ENCODE results near the gene RER1. TPM values are rescaled to one million over a fixed set of nuclear protein-coding genes. Genes with fewer than 3 reads are reported as not detected.
A peak's percentile ranks its signal among the peaks of the same experiment; 100 is the strongest.
"Not testable (repeated sequence)": the region's sequence is repeated elsewhere in the genome, so short reads cannot be mapped to it uniquely, and the experiment has no call there.

Gene RER1
- total RNA-seq, 1 donor from 2014 or later = 133 TPM

- TF ChIP-seq, protein P1, sequence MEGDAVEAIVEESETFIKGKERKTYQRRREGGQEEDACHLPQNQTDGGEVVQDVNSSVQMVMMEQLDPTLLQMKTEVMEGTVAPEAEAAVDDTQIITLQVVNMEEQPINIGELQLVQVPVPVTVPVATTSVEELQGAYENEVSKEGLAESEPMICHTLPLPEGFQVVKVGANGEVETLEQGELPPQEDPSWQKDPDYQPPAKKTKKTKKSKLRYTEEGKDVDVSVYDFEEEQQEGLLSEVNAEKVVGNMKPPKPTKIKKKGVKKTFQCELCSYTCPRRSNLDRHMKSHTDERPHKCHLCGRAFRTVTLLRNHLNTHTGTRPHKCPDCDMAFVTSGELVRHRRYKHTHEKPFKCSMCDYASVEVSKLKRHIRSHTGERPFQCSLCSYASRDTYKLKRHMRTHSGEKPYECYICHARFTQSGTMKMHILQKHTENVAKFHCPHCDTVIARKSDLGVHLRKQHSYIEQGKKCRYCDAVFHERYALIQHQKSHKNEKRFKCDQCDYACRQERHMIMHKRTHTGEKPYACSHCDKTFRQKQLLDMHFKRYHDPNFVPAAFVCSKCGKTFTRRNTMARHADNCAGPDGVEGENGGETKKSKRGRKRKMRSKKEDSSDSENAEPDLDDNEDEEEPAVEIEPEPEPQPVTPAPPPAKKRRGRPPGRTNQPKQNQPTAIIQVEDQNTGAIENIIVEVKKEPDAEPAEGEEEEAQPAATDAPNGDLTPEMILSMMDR (IDR thresholded peaks at IDR 0.05) = no peak
- Histone ChIP-seq H3K4me3 (no peak overlapping the region), H3K9me3 (no peaks in the 10 kb centered on the region), H3K4me1 (no peaks in the 10 kb centered on the region), H3K36me3 (no peaks in the 10 kb centered on the region), H3K27me3 (ENCODE audit: low read depth) (peaks cover 32% of the 10 kb centered on the region), H3K27ac (no peak overlapping the region)
- ATAC-seq (no peak), DNase-seq (no peak)
- intact Hi-C loops (cut with DNase I) = no loop called here
These were observed 46.4 kb downstream of the RER1 start for GRCh38 chr1:2438038-2438437.

DNA sequence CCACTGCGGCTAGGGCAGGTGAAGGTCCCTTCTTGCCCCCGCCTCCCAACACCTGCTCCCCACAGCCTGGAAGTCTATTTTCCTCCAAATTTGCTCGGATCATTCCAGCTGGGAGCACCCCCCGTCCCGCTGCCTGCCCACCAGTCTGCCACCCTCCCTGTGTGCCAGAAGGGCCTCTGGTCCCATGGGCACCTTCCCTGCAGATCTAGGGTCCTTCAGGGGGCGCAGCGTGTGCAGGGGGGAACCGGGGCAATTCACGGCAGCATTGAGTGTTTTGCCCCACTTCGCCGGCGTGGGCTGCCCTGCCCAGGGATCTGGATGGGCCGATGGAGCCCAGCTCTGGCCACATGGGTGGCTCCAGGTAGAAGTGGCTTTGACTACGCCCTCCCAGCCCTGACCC is 47.0 kb downstream of the RER1 start:
- H3K4me3 ChIP-seq = no peak overlapping the region
- no peaks in the 10 kb centered on the region for H3K9me3 ChIP-seq
- ATAC-seq = no peak
- intact Hi-C loops (cut with DNase I) = no loop called here
- TF ChIP-seq, protein P1 (IDR thresholded peaks at IDR 0.05) = no peak
- no peak for DNase-seq
- peaks cover 33% of the 10 kb centered on the region for H3K27me3 ChIP-seq (ENCODE audit: low read depth)
- H3K27ac ChIP-seq = no peak overlapping the region
- H3K4me1 ChIP-seq = no peaks in the 10 kb centered on the region
- H3K36me3 ChIP-seq = no peaks in the 10 kb centered on the region

DNA sequence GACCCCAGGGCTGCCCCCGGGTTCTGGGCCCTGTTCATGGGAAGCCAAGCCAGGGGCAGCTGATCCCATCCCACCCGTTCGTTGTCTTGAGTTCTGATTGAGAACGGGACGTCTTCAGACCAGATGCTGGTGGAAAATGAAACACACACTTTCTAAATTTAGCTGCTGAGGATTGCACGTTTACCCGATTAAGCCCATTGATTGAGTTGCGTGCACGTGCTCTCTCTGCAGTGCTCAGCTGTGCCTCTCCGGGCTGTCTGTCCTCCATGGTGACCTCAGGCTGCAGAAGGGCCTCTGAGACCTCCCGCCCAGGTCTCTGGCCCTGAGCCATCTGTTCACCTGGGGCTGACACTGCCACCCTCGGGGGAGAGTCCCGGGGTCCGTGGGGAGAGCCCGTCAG is 47.7 kb downstream of the RER1 start:
- Histone ChIP-seq H3K27ac (no peak overlapping the region), H3K9me3 (no peaks in the 10 kb centered on the region), H3K4me1 (no peaks in the 10 kb centered on the region), H3K36me3 (no peaks in the 10 kb centered on the region), H3K27me3 (ENCODE audit: low read depth) (peaks cover 33% of the 10 kb centered on the region), H3K4me3 (no peak overlapping the region)
- TF ChIP-seq, protein P1 (IDR thresholded peaks at IDR 0.05) = no peak
- DNase-seq (no peak), ATAC-seq (no peak)
- intact Hi-C loops (cut with DNase I) = no loop called here

DNA sequence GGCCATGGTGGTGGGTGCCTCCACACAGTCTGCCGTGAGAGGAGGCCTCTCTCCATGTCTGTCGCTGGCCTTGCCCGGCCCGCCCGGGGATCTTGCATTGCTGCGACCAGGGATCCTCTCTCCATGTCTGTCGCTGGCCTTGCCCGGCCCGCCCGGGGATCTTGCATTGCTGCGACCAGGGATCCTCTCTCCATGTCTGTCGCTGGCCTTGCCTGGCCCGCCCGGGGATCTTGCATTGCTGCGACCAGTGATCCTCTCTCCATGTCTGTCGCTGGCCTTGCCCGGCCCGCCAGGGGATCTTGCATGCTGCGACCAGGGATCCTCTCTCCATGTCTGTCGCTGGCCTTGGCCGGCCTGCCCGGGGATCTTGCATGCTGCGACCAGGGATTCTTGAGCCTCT is 48.7 kb downstream of the RER1 start:
- H3K4me3 ChIP-seq; H3K27ac ChIP-seq; H3K36me3 ChIP-seq; H3K9me3 ChIP-seq; intact Hi-C loops (cut with DNase I); H3K4me1 ChIP-seq: not testable (repeated sequence)
- ATAC-seq (peak; percentile 3 to 14), DNase-seq (peak; percentile 59)
- H3K27me3 ChIP-seq (ENCODE audit: low read depth) = peaks cover 38% of the 10 kb centered on the region

DNA sequence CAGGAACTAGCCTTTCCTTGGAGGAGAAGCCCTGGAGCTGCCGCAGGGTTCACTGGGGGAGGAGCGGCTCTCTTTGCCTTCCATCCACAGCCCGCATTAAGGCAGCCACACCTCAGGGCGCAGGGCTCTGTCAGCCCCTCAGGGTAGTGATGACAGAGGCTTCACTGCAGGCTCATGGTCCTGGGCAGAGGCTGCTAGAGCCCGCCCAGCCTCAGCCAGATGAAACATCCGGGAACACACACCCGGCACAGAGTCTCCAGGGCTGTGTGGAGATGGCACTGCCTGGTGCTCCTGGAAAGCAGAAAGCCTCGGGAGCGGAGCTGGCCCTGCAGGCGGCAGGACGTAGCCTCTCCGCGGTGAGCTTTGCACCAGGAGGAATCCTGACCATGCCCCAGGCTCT is 50.1 kb downstream of the RER1 start:
- H3K4me1 ChIP-seq = no peaks in the 10 kb centered on the region
- no peaks in the 10 kb centered on the region for H3K9me3 ChIP-seq
- intact Hi-C loops (cut with DNase I) = no loop called here
- no peak for DNase-seq
- TF ChIP-seq, protein P1 (IDR thresholded peaks at IDR 0.05) = no peak
- peaks cover 42% of the 10 kb centered on the region for H3K27me3 ChIP-seq (ENCODE audit: low read depth)
- no peak for ATAC-seq
- H3K36me3 ChIP-seq = no peaks in the 10 kb centered on the region
- H3K4me3 ChIP-seq = no peak overlapping the region
- no peak overlapping the region for H3K27ac ChIP-seq

GRCh38 chr1:2442661-2443060 is 51.0 kb downstream of the RER1 start:
- TF ChIP-seq, protein P1 (IDR thresholded peaks at IDR 0.05) = no peak
- intact Hi-C loops (cut with DNase I) = no loop called here
- Histone ChIP-seq H3K27ac (no peak overlapping the region), H3K9me3 (no peaks in the 10 kb centered on the region), H3K27me3 (ENCODE audit: low read depth) (peaks cover 47% of the 10 kb centered on the region), H3K4me1 (no peaks in the 10 kb centered on the region), H3K4me3 (no peak overlapping the region), H3K36me3 (no peaks in the 10 kb centered on the region)
- ATAC-seq (no peak), DNase-seq (no peak)

All from lower lobe of right lung (tissue), 2 donors.